Neuronal stem cell (in vitro differentiated cells): ENCODE measurements around the gene SLC22A4.

Experiments used
- DNase-seq: peaks from one replicate; pipeline ENCODE4 v3.0.0-alpha.2; 2013; ENCODE audit warnings: low spot score
- H2AFZ ChIP-seq: one replicate; pipeline ENCODE4 v1.6.1; 2013; ENCODE audit warnings: mild to moderate bottlenecking, low read length, inconsistent platforms
- H2AK5ac ChIP-seq: 2 replicates; pipeline ENCODE4 v1.6.1; 2013; ENCODE audit warnings: low read depth, mild to moderate bottlenecking, inconsistent platforms, low read length, moderate library complexity, mixed read lengths
- H2BK120ac ChIP-seq: 2 replicates; pipeline ENCODE4 v1.6.1; 2013; ENCODE audit warnings: low read depth, mild to moderate bottlenecking, inconsistent platforms, low read length, moderate library complexity, mixed read lengths
- H2BK12ac ChIP-seq: one replicate; pipeline ENCODE4 v1.6.1; 2013; ENCODE audit warnings: low read length, inconsistent platforms
- H2BK15ac ChIP-seq: 2 replicates; pipeline ENCODE4 v1.6.1; 2013; ENCODE audit warnings: mild to moderate bottlenecking, low read length, inconsistent platforms, mixed read lengths
- H2BK5ac ChIP-seq: one replicate; pipeline ENCODE4 v1.6.1; 2013; ENCODE audit warnings: inconsistent platforms, mild to moderate bottlenecking, low read length, moderate library complexity
- H3K14ac ChIP-seq: one replicate; pipeline ENCODE4 v1.6.1; 2013; ENCODE audit warnings: low read length, inconsistent platforms
- H3K18ac ChIP-seq: 2 replicates; pipeline ENCODE4 v1.6.1; 2013; ENCODE audit warnings: low read length, inconsistent platforms
- H3K23ac ChIP-seq: 2 replicates; pipeline ENCODE4 v1.6.1; 2013; ENCODE audit warnings: low read depth, mild to moderate bottlenecking, mixed read lengths, low read length, inconsistent platforms; ENCODE audit not compliant: poor library complexity
- H3K27ac ChIP-seq: replicated peaks from 3 replicates; pipeline ENCODE4 v1.5.1; 2013; ENCODE audit warnings: low read length, inconsistent platforms
- H3K27me3 ChIP-seq, 3 experiments: 2 replicates each; pipeline ENCODE4 v1.6.1; 2013; ENCODE audit warnings: low read length in 3 of 3, mild to moderate bottlenecking in 2 of 3, inconsistent platforms in 1 of 3, low read depth in 1 of 3, mixed read lengths in 1 of 3, moderate library complexity in 1 of 3; ENCODE audit not compliant: control insufficient read depth in 3 of 3, insufficient read depth in 3 of 3
- H3K36me3 ChIP-seq, 2 donors: replicated peaks in 1 of 2; 2 replicates each; pipeline ENCODE4 v1.6.1; 2013; ENCODE audit warnings: low read length in 2 of 2; ENCODE audit not compliant: control insufficient read depth in 2 of 2, insufficient read depth in 2 of 2
- H3K4ac ChIP-seq: 2 replicates; pipeline ENCODE4 v1.6.1; 2013; ENCODE audit warnings: inconsistent platforms, mild to moderate bottlenecking, low read length, moderate library complexity
- H3K4me1 ChIP-seq, 2 donors: 1 replicate in 1 of 2; 2 replicates in 1 of 2; pipeline ENCODE4 v1.6.1; 2013; ENCODE audit warnings: low read length in 2 of 2, low read depth in 1 of 2; ENCODE audit not compliant: control insufficient read depth in 2 of 2, insufficient read depth in 1 of 2
- H3K4me2 ChIP-seq: one replicate; pipeline ENCODE4 v1.6.1; 2013; ENCODE audit warnings: mild to moderate bottlenecking, low read length, inconsistent platforms; ENCODE audit not compliant: insufficient read depth, poor library complexity, severe bottlenecking
- H3K4me3 ChIP-seq, 2 donors: 2 replicates each; pipeline ENCODE4 v1.5.1; 2013; ENCODE audit warnings: low read length in 2 of 2, mild to moderate bottlenecking in 2 of 2, inconsistent platforms in 1 of 2, moderate library complexity in 1 of 2
- H3K79me1 ChIP-seq: one replicate; pipeline ENCODE4 v1.6.1; 2013; ENCODE audit warnings: low read depth, mild to moderate bottlenecking, inconsistent platforms, low read length, moderate library complexity
- H3K9ac ChIP-seq: one replicate; pipeline ENCODE4 v1.6.1; 2013; ENCODE audit warnings: mild to moderate bottlenecking, low read depth, low read length, inconsistent platforms; ENCODE audit not compliant: poor library complexity
- H3K9me3 ChIP-seq, 2 donors: replicated peaks in 1 of 2; 2 replicates each; pipeline versions ENCODE3 to v1.6.1; 2013; ENCODE audit warnings: low read length in 2 of 2, mild to moderate bottlenecking in 2 of 2, inconsistent platforms in 1 of 2, low read depth in 1 of 2, mixed read lengths in 1 of 2, moderate library complexity in 1 of 2; ENCODE audit not compliant: control insufficient read depth in 2 of 2, insufficient read depth in 1 of 2
- H4K8ac ChIP-seq: one replicate; pipeline ENCODE4 v1.6.1; 2013; ENCODE audit warnings: low read depth, mild to moderate bottlenecking, inconsistent platforms, low read length, moderate library complexity
- H4K91ac ChIP-seq: one replicate; pipeline ENCODE4 v1.6.1; 2013; ENCODE audit warnings: low read length, low read depth, mild to moderate bottlenecking, inconsistent platforms; ENCODE audit not compliant: poor library complexity
- WGBS, 2 donors: extraction: QIAGEN DNeasy Blood & Tissue Kit; methylation state at CpG; one replicate each; pipeline ENCODE4 v1.1.7; 2013; ENCODE audit warnings: missing lambda C conversion rate in 2 of 2, mixed read lengths in 1 of 2; ENCODE audit not compliant: insufficient read length in 2 of 2, insufficient replicate concordance in 1 of 2; ENCODE audit errors: extremely low coverage in 2 of 2; 5-methylcytosine and 5-hydroxymethylcytosine counted together

The SLC22A4 gene

GRCh38 chr5:132303589-132303988, 9.4 kb downstream of the SLC22A4 start:
- no peak overlapping the region for H2BK15ac ChIP-seq
- H3K9me3 ChIP-seq: no peaks in the 10 kb centered on the region
- H3K27me3 ChIP-seq: peaks cover 0 to 2% (median 0%) of the 10 kb centered on the region in 3 experiments
- no peak overlapping the region for H3K9ac ChIP-seq
- H3K4me1 ChIP-seq: no peaks in the 10 kb centered on the region
- H3K18ac ChIP-seq: no peak overlapping the region
- H2BK12ac ChIP-seq: no peak overlapping the region
- no peak overlapping the region for H2BK5ac ChIP-seq
- no peak overlapping the region for H3K4me3 ChIP-seq
- H3K4me2 ChIP-seq: no peak overlapping the region
- no peak overlapping the region for H3K4ac ChIP-seq
- H3K79me1 ChIP-seq: no peaks in the 10 kb centered on the region
- no peak overlapping the region for H2AK5ac ChIP-seq
- no peaks in the 10 kb centered on the region for H3K36me3 ChIP-seq
- DNase-seq: no peak
- H2BK120ac ChIP-seq: no peak overlapping the region
- no peak overlapping the region for H2AFZ ChIP-seq
- WGBS, 2 donors: no CpG with 5 or more reads among the region's 6 CpGs
- no peak overlapping the region for H3K23ac ChIP-seq
- H3K27ac ChIP-seq: no peak overlapping the region
- H4K8ac ChIP-seq: no peak overlapping the region
- no peak overlapping the region for H4K91ac ChIP-seq
- H3K14ac ChIP-seq: no peak overlapping the region

GRCh38 chr5:132305420-132305819, 11.2 kb downstream of the SLC22A4 start:
- Histone ChIP-seq H2BK120ac (no peak overlapping the region), H2BK15ac (no peak overlapping the region), H3K9ac (no peak overlapping the region), H3K4me2 (no peak overlapping the region), H3K36me3 (no peaks in the 10 kb centered on the region), H2BK5ac (no peak overlapping the region), H3K27me3 (peaks cover 0 to 2% (median 0%) of the 10 kb centered on the region in 3 experiments), H3K27ac (no peak overlapping the region), H3K14ac (no peak overlapping the region), H3K79me1 (no peaks in the 10 kb centered on the region), H2BK12ac (no peak overlapping the region), H2AFZ (no peak overlapping the region), H4K91ac (no peak overlapping the region), H3K4me1 (no peaks in the 10 kb centered on the region), H4K8ac (no peak overlapping the region), H3K4ac (no peak overlapping the region), H3K23ac (no peak overlapping the region), H3K4me3 (no peak overlapping the region), H3K18ac (no peak overlapping the region), H3K9me3 (no peaks in the 10 kb centered on the region), H2AK5ac (no peak overlapping the region)
- no CpG with 5 or more reads among the region's 2 CpGs for WGBS, 2 donors
- DNase-seq: no peak

- Histone ChIP-seq H2AFZ (no peak overlapping the region), H2BK15ac (no peak overlapping the region), H4K8ac (no peak overlapping the region), H3K27ac (no peak overlapping the region), H3K4me3 (no peak overlapping the region), H3K27me3 (no peaks in the 10 kb centered on the region), H3K9ac (no peak overlapping the region), H2BK120ac (no peak overlapping the region), H2AK5ac (peak overlapping the region; percentile 13), H3K4ac (no peak overlapping the region), H2BK5ac (no peak overlapping the region), H3K14ac (no peak overlapping the region), H3K79me1 (no peaks in the 10 kb centered on the region), H4K91ac (no peak overlapping the region), H3K4me1 (peaks cover 0 to 2% of the 10 kb centered on the region in 2 donors), H3K36me3 (no peaks in the 10 kb centered on the region), H3K23ac (no peak overlapping the region), H3K18ac (no peak overlapping the region), H2BK12ac (no peak overlapping the region), H3K4me2 (no peak overlapping the region), H3K9me3 (no peaks in the 10 kb centered on the region)
- WGBS, 2 donors: no CpG with 5 or more reads among the region's 4 CpGs
- no peak for DNase-seq
Observed at GRCh38 chr5:132308701-132309100, 14.5 kb downstream of the SLC22A4 start.

GRCh38 chr5:132309679-132310078, 15.5 kb downstream of the SLC22A4 start:
- no peak overlapping the region for H3K4me2 ChIP-seq

More at GRCh38 chr5:132309679-132310078, 15.5 kb downstream of the SLC22A4 start:
- Histone ChIP-seq H4K91ac (no peak overlapping the region), H2AFZ (no peak overlapping the region), H3K36me3 (no peaks in the 10 kb centered on the region), H3K4ac (no peak overlapping the region), H3K27ac (no peak overlapping the region), H3K14ac (no peak overlapping the region), H2BK15ac (no peak overlapping the region), H2BK120ac (no peak overlapping the region), H2BK12ac (no peak overlapping the region), H3K4me3 (no peak overlapping the region), H3K9ac (no peak overlapping the region), H3K23ac (no peak overlapping the region), H3K9me3 (no peaks in the 10 kb centered on the region), H3K79me1 (no peaks in the 10 kb centered on the region), H3K4me1 (peaks cover 0 to 2% of the 10 kb centered on the region in 2 donors), H2BK5ac (no peak overlapping the region), H2AK5ac (no peak overlapping the region), H4K8ac (no peak overlapping the region), H3K27me3 (no peaks in the 10 kb centered on the region), H3K18ac (no peak overlapping the region)
- no peak for DNase-seq
